Muscle layer of colon (tissue), 2 donors: ENCODE results near the gene ZSCAN30.
A peak's percentile ranks its signal among the peaks of the same experiment; 100 is the strongest.

ENCODE experiments used
- H3K27ac ChIP-seq: one replicate; pipeline ENCODE4 v1.7.0; 2013; ENCODE audit warnings: low read depth, mild to moderate bottlenecking, low read length, moderate library complexity
- H3K27me3 ChIP-seq, 2 donors: one replicate each; pipeline ENCODE4 v1.7.0; 2013; ENCODE audit warnings: low read length in 2 of 2, mild to moderate bottlenecking in 2 of 2; ENCODE audit not compliant: insufficient read depth in 2 of 2, control insufficient read depth in 1 of 2
- H3K36me3 ChIP-seq: one replicate; pipeline ENCODE4 v1.7.0; 2013; ENCODE audit warnings: mild to moderate bottlenecking, low read length; ENCODE audit not compliant: insufficient read depth
- H3K4me1 ChIP-seq: one replicate; pipeline ENCODE4 v1.7.0; 2013; ENCODE audit warnings: mild to moderate bottlenecking, low read length; ENCODE audit not compliant: insufficient read depth
- H3K4me3 ChIP-seq, 2 donors: one replicate each; pipeline ENCODE4 v1.7.0; 2013; ENCODE audit warnings: low read length in 2 of 2, low read depth in 1 of 2, mild to moderate bottlenecking in 1 of 2, moderate library complexity in 1 of 2
- H3K9ac ChIP-seq: one replicate; pipeline ENCODE4 v1.7.0; 2013; ENCODE audit warnings: low read length
- H3K9me3 ChIP-seq: one replicate; pipeline ENCODE4 v1.7.0; 2013; ENCODE audit warnings: mild to moderate bottlenecking, low read length
- donor health status: abdominal sarcoma.
- donor health status: Adenocarcinoma of cecum.

The ZSCAN30 gene

GRCh38 chr18:35278085-35278484, 11.9 kb downstream of the ZSCAN30 start:
- H3K27me3 ChIP-seq, result no peaks in the 10 kb centered on the region
- H3K36me3 ChIP-seq, result peaks cover under 1% of the 10 kb centered on the region
- H3K4me1 ChIP-seq, result no peaks in the 10 kb centered on the region

DNA sequence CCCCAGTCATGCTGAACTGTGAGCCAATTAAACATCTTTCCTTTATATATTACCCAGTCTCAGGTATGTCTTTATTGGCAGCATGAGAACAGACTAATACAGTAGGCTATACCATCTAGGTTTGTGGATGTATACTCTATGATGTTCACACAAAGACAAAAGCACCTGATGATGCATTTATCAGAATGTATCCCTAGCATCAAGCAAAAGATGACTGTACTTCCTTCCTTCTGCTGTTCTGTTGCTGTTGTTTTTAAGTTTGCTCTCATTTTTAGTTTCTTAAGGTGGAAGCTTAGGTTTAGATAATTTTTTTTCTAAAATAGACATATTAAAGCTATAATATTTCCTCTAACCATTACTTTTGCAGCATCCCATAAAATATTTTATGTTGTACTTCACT, 12.4 kb downstream of the ZSCAN30 start:
- no peaks in the 10 kb centered on the region for H3K9me3 ChIP-seq
- H3K4me1 ChIP-seq, result no peaks in the 10 kb centered on the region
- H3K9ac ChIP-seq, result no peak overlapping the region
- no peak overlapping the region for H3K4me3 ChIP-seq
- no peaks in the 10 kb centered on the region for H3K27me3 ChIP-seq
- H3K27ac ChIP-seq, result no peak overlapping the region
- no peaks in the 10 kb centered on the region for H3K36me3 ChIP-seq

More at GRCh38 chr18:35278085-35278484, 11.9 kb downstream of the ZSCAN30 start:
- Histone ChIP-seq H3K9ac (no peak overlapping the region), H3K9me3 (no peaks in the 10 kb centered on the region), H3K27ac (no peak overlapping the region), H3K4me3 (no peak overlapping the region)

DNA sequence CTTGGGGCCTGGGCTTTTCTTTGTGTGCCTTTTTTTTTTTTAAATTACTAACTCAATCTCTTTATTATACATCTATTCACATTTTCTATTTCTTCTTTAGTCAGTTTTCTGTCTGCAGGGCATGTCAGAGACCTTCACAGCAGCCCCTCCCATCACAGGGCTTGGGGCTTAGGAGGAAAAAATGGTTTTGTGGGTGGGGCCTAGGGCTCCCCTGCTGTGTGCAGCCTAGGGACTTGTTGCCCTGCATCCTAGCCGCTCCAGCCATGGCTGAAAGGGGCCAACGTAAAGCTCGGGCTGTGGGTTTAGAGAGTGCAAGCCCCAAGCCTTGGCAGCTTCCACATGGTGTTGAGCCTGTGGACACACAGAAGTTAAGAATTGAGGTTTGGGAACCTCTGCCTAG, 13.8 kb downstream of the ZSCAN30 start:
- Histone ChIP-seq H3K36me3 (no peaks in the 10 kb centered on the region), H3K4me1 (no peaks in the 10 kb centered on the region), H3K27ac (no peak overlapping the region), H3K27me3 (no peaks in the 10 kb centered on the region), H3K9me3 (no peaks in the 10 kb centered on the region), H3K4me3 (no peak overlapping the region), H3K9ac (no peak overlapping the region)

GRCh38 chr18:35271656-35272055, 18.4 kb downstream of the ZSCAN30 start:
- H3K27me3 ChIP-seq, result no peaks in the 10 kb centered on the region
- no peak overlapping the region for H3K27ac ChIP-seq
- peaks cover 8% of the 10 kb centered on the region for H3K4me1 ChIP-seq
- H3K4me3 ChIP-seq, result no peak overlapping the region
- no peak overlapping the region for H3K9ac ChIP-seq
- no peaks in the 10 kb centered on the region for H3K9me3 ChIP-seq
- H3K36me3 ChIP-seq, result no peaks in the 10 kb centered on the region

- Histone ChIP-seq H3K4me1 (peaks cover 8% of the 10 kb centered on the region), H3K9ac (no peak overlapping the region), H3K9me3 (no peaks in the 10 kb centered on the region), H3K4me3 (no peak overlapping the region), H3K27ac (no peak overlapping the region), H3K36me3 (no peaks in the 10 kb centered on the region), H3K27me3 (no peaks in the 10 kb centered on the region)
Measured at GRCh38 chr18:35268821-35269220, 21.2 kb downstream of the ZSCAN30 start.

- Histone ChIP-seq H3K9ac (no peak overlapping the region), H3K4me1 (peaks cover 8% of the 10 kb centered on the region), H3K9me3 (no peaks in the 10 kb centered on the region), H3K4me3 (peak overlapping the region; percentile 57 to 83), H3K27ac (no peak overlapping the region), H3K36me3 (no peaks in the 10 kb centered on the region), H3K27me3 (no peaks in the 10 kb centered on the region)
Measured at GRCh38 chr18:35267809-35268208, 22.2 kb downstream of the ZSCAN30 start.

DNA sequence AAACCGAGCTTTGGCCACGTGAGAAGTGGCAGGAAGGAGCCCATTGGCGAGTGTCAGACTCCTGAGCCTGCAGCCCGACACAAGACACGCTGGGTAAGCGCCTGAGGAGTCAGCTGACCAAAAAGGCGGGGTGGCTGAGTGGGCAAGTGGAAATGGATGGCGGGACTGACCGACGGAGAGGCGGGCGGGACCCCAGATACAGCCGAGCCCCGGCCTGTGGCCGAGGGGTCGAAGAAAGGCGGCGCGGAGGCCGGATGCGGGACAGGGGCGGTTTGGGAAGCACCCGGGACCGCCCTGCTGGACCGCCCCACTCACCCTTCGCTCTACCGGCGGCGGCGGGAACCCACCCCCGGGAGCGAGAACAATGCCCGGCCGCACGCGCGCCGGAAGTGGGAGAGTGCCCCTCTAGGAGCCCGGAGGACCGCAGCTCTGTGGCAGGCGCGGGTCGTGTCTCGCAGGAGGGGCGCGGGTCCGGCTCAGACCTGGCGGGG, 22.8 kb downstream of the ZSCAN30 start:
- Histone ChIP-seq H3K9ac (peak overlapping the region; percentile 29), H3K4me3 (peak overlapping the region; percentile 57 to 83), H3K27ac (peak overlapping the region; percentile 85), H3K4me1 (peaks cover 8% of the 10 kb centered on the region), H3K9me3 (no peaks in the 10 kb centered on the region), H3K36me3 (no peaks in the 10 kb centered on the region), H3K27me3 (no peaks in the 10 kb centered on the region)

DNA sequence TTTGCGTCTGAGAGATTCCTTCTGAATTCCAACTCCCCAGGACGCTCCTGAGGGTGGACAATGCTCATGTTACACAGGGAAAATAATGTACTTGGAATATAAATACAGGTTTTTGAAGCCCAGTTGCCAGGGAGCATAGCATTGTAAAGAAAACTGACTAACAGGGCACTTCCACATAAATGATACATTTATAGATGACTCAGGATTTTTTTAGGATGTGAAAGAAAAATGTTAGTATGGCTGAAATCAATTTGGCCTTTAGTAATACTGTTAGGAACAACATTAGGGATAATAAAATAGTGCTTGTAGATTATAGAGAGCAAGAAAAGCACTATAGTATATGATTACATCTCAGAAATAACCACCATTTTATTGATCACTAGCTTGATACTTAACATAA, 25.6 kb downstream of the ZSCAN30 start:
- Histone ChIP-seq H3K27ac (no peak overlapping the region), H3K9me3 (no peaks in the 10 kb centered on the region), H3K4me3 (no peak overlapping the region), H3K27me3 (no peaks in the 10 kb centered on the region), H3K4me1 (peaks cover 8% of the 10 kb centered on the region), H3K9ac (no peak overlapping the region), H3K36me3 (no peaks in the 10 kb centered on the region)

- Histone ChIP-seq H3K36me3 (peaks cover 28% of the 10 kb centered on the region), H3K9ac (no peak overlapping the region), H3K9me3 (no peaks in the 10 kb centered on the region), H3K27ac (no peak overlapping the region), H3K4me1 (no peaks in the 10 kb centered on the region), H3K4me3 (no peak overlapping the region), H3K27me3 (no peaks in the 10 kb centered on the region)
Measured at GRCh38 chr18:35256947-35257346, 33.1 kb downstream of the ZSCAN30 start.

GRCh38 chr18:35253655-35254287, 36.3 kb downstream of the ZSCAN30 start:
- Histone ChIP-seq H3K4me3 (no peak overlapping the region), H3K9me3 (no peaks in the 10 kb centered on the region), H3K27ac (no peak overlapping the region), H3K36me3 (peaks cover 39% of the 10 kb centered on the region), H3K9ac (no peak overlapping the region), H3K4me1 (no peaks in the 10 kb centered on the region), H3K27me3 (no peaks in the 10 kb centered on the region)

DNA sequence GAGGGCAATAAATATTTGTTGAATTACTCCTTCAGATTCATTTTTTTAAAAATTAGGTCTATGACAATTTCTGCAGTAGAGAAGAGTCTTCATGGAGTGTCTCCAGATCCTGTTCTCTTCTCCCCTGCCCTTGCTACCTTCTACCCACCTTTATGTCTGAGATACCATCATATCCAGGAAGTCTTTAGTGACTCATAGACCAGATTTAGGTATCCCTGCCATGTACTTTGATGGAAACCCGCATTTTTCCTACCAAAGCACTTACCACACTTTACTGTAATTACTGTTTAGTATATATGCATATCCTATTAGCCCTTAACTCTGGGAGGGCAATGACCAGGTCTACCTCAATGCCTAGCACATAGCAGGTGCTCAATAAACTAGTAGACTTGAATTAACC, 37.6 kb downstream of the ZSCAN30 start:
- Histone ChIP-seq H3K9ac (no peak overlapping the region), H3K36me3 (peaks cover 32% of the 10 kb centered on the region), H3K4me3 (no peak overlapping the region)

DNA sequence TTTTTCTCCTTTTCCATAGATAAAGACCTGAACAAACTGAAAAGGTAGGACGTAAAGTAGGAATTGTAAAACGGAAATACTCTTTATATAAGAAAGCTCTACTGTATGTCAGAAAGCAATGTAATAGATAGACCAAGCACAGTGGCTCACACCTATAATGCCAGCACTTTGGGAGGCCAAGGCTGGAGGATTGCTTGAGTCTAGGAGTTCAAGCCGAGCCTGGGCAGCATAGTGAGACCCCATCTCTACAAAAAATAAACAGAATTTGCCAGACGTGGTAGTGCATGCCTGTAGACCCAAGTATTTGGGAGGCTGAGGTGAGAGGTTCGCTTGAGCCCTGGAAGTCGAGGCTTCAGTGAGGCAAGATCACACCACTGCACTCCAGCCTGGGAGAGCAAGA, 41.6 kb downstream of the ZSCAN30 start:
- H3K36me3 ChIP-seq, result peaks cover 52% of the 10 kb centered on the region
- no peak overlapping the region for H3K27ac ChIP-seq
- no peak overlapping the region for H3K9ac ChIP-seq
- H3K27me3 ChIP-seq, result no peaks in the 10 kb centered on the region
- no peaks in the 10 kb centered on the region for H3K4me1 ChIP-seq
- no peak overlapping the region for H3K4me3 ChIP-seq
- no peaks in the 10 kb centered on the region for H3K9me3 ChIP-seq

More for the DNA sequence above, 37.6 kb downstream of the ZSCAN30 start:
- Histone ChIP-seq H3K27ac (no peak overlapping the region), H3K4me1 (no peaks in the 10 kb centered on the region), H3K27me3 (no peaks in the 10 kb centered on the region), H3K9me3 (no peaks in the 10 kb centered on the region)
